ENCODE data around the gene DALRD3. TPM values are rescaled to one million over a fixed set of nuclear protein-coding genes. Genes with fewer than 3 reads are reported as not detected.

Gene DALRD3
- total RNA-seq, 4 donors from 2014 or later: 35.7 to 48.6 (median 43.8) TPM

GRCh38 chr3:49005303-49005680 is 13.1 kb downstream of the DALRD3 start:
- H3K4me1 ChIP-seq: peaks cover 0 to 28% (median 11%) of the 10 kb centered on the region in 4 donors
- no peak for TF ChIP-seq EP300 (IDR thresholded peaks at IDR 0.05)
- TF ChIP-seq CTCF (IDR thresholded peaks at IDR 0.05): no peak
- TF ChIP-seq POLR2A (IDR thresholded peaks at IDR 0.05): no peak
- WGBS, 2 donors: 96 to 97% methylated on average over 3 of the region's 3 CpGs
- H3K9me3 ChIP-seq: no peaks in the 10 kb centered on the region
- no peaks in the 10 kb centered on the region for H3K27me3 ChIP-seq
- no peak for DNase-seq (ENCODE audit: low spot score in 2 of 2)
- H3K4me3 ChIP-seq: no peak overlapping the region
- peak overlapping the region in 1 of 4 donors; percentile 97 for H3K27ac ChIP-seq
- H3K36me3 ChIP-seq: peaks cover 0 to 26% (median 0%) of the 10 kb centered on the region in 3 donors

GRCh38 chr3:49004352-49005302 is 13.8 kb downstream of the DALRD3 start:
- H3K9me3 ChIP-seq: no peaks in the 10 kb centered on the region
- no peak overlapping the region for H3K4me3 ChIP-seq
- H3K36me3 ChIP-seq: peaks cover 0 to 29% (median 0%) of the 10 kb centered on the region in 3 donors
- peaks cover 0 to 28% (median 11%) of the 10 kb centered on the region in 4 donors for H3K4me1 ChIP-seq
- H3K27ac ChIP-seq: no peak overlapping the region
- no peak for TF ChIP-seq EP300 (IDR thresholded peaks at IDR 0.05)
- no peak for TF ChIP-seq CTCF (IDR thresholded peaks at IDR 0.05)
- no peak for TF ChIP-seq POLR2A (IDR thresholded peaks at IDR 0.05)
- no peak for DNase-seq (ENCODE audit: low spot score in 2 of 2)
- no peaks in the 10 kb centered on the region for H3K27me3 ChIP-seq
- 86 to 88% methylated on average over 15 of the region's 16 CpGs for WGBS, 2 donors

GRCh38 chr3:49001155-49001554 is 17.2 kb downstream of the DALRD3 start:
- no peak for DNase-seq (ENCODE audit: low spot score in 2 of 2)
- Histone ChIP-seq H3K27ac (no peak overlapping the region), H3K27me3 (no peaks in the 10 kb centered on the region), H3K4me3 (no peak overlapping the region), H3K36me3 (peaks cover 0 to 59% (median 4%) of the 10 kb centered on the region in 3 donors), H3K9me3 (no peaks in the 10 kb centered on the region), H3K4me1 (peaks cover 0 to 11% (median 1%) of the 10 kb centered on the region in 4 donors)
- 88 to 92% methylated on average over 6 of the region's 6 CpGs for WGBS, 2 donors
- TF ChIP-seq EP300 (IDR thresholded peaks at IDR 0.05) (no peak), POLR2A (IDR thresholded peaks at IDR 0.05) (no peak), CTCF (IDR thresholded peaks at IDR 0.05) (no peak)

GRCh38 chr3:48999085-48999858 is 19.1 kb downstream of the DALRD3 start:
- Histone ChIP-seq H3K9me3 (no peaks in the 10 kb centered on the region), H3K4me3 (no peak overlapping the region), H3K27me3 (no peaks in the 10 kb centered on the region), H3K36me3 (peaks cover 0 to 75% (median 5%) of the 10 kb centered on the region in 3 donors), H3K4me1 (peaks cover 0 to 6% (median 0%) of the 10 kb centered on the region in 4 donors), H3K27ac (no peak overlapping the region)
- WGBS, 2 donors: 70 to 78% methylated on average over 8 of the region's 8 CpGs
- TF ChIP-seq CTCF (IDR thresholded peaks at IDR 0.05) (no peak), EP300 (IDR thresholded peaks at IDR 0.05) (no peak), POLR2A (IDR thresholded peaks at IDR 0.05) (no peak)
- no peak for DNase-seq (ENCODE audit: low spot score in 2 of 2)
